ENCODE results near the gene SUPT3H. TPM values are rescaled to one million over a fixed set of nuclear protein-coding genes. Genes with fewer than 3 reads are reported as not detected.

SUPT3H gene
- total RNA-seq, 3 donors from 2014 or later (not counting 1 experiment from before 2014, with no cell fraction given), result 7.3 to 10.9 (median 9.9) TPM

- Mint-ChIP-seq H3K27ac (no peak overlapping the region), H3K4me3 (no peak overlapping the region), H3K9me3 (no peaks in the 10 kb centered on the region), H3K4me1 (peaks cover under 1 to 1% of the 10 kb centered on the region in 2 donors), H3K36me3 (no peaks in the 10 kb centered on the region), H3K27me3 (ENCODE audit: low read depth in 2 of 2) (peaks cover 4 to 7% of the 10 kb centered on the region in 2 donors)
- ATAC-seq (no peak), DNase-seq (no peak)
- H3K4me1 ChIP-seq (ENCODE audit: control insufficient read depth, insufficient read depth, low read length), result no peaks in the 10 kb centered on the region
- no peaks in the 10 kb centered on the region for H3K36me3 ChIP-seq (ENCODE audit: control insufficient read depth, insufficient read depth, low read length)
- H3K9me3 ChIP-seq (ENCODE audit: control insufficient read depth, insufficient read depth, low read length), result no peaks in the 10 kb centered on the region
- no peaks in the 10 kb centered on the region for H3K27me3 ChIP-seq (ENCODE audit: control insufficient read depth, insufficient read depth, low read length)
- H3K27ac ChIP-seq (ENCODE audit: low read length), result no peak overlapping the region
- H3K4me3 ChIP-seq (ENCODE audit: low read length), result no peak overlapping the region
- WGBS (ENCODE audit: insufficient coverage), result 97% methylated on average over 5 of the region's 5 CpGs
- intact Hi-C loops (cut with micrococcal nuclease), result no loop called here
- no peak for TF ChIP-seq CTCF (IDR thresholded peaks at IDR 0.05)
These were observed 573.7 kb downstream of the SUPT3H start for GRCh38 chr6:44804016-44804415.

GRCh38 chr6:44800784-44801592 lies 576.7 kb downstream of the SUPT3H start:
- DNase-seq (no peak), ATAC-seq (no peak)
- Histone ChIP-seq H3K4me1 (ENCODE audit: control insufficient read depth, insufficient read depth, low read length) (no peaks in the 10 kb centered on the region), H3K9me3 (ENCODE audit: control insufficient read depth, insufficient read depth, low read length) (no peaks in the 10 kb centered on the region), H3K27ac (ENCODE audit: low read length) (no peak overlapping the region), H3K36me3 (ENCODE audit: control insufficient read depth, insufficient read depth, low read length) (no peaks in the 10 kb centered on the region), H3K27me3 (ENCODE audit: control insufficient read depth, insufficient read depth, low read length) (no peaks in the 10 kb centered on the region), H3K4me3 (ENCODE audit: low read length) (no peak overlapping the region)
- Mint-ChIP-seq H3K4me1 (no peaks in the 10 kb centered on the region), H3K27ac (no peak overlapping the region), H3K27me3 (ENCODE audit: low read depth in 2 of 2) (peaks cover 17 to 22% of the 10 kb centered on the region in 2 donors), H3K9me3 (no peaks in the 10 kb centered on the region), H3K36me3 (no peaks in the 10 kb centered on the region), H3K4me3 (no peak overlapping the region)
- intact Hi-C loops (cut with micrococcal nuclease), result no loop called here
- 87% methylated on average over 8 of the region's 8 CpGs for WGBS (ENCODE audit: insufficient coverage)
- no peak for TF ChIP-seq CTCF (IDR thresholded peaks at IDR 0.05)

GRCh38 chr6:44800171-44800783 lies 577.5 kb downstream of the SUPT3H start:
- H3K9me3 Mint-ChIP-seq, result no peaks in the 10 kb centered on the region
- WGBS (ENCODE audit: insufficient coverage), result 80% methylated on average over 8 of the region's 8 CpGs

More at GRCh38 chr6:44800171-44800783, 577.5 kb downstream of the SUPT3H start:
- Histone ChIP-seq H3K4me1 (ENCODE audit: control insufficient read depth, insufficient read depth, low read length) (no peaks in the 10 kb centered on the region), H3K4me3 (ENCODE audit: low read length) (no peak overlapping the region), H3K9me3 (ENCODE audit: control insufficient read depth, insufficient read depth, low read length) (no peaks in the 10 kb centered on the region), H3K27ac (ENCODE audit: low read length) (no peak overlapping the region), H3K36me3 (ENCODE audit: control insufficient read depth, insufficient read depth, low read length) (no peaks in the 10 kb centered on the region), H3K27me3 (ENCODE audit: control insufficient read depth, insufficient read depth, low read length) (no peaks in the 10 kb centered on the region)
- H3K4me3 Mint-ChIP-seq, result no peak overlapping the region
- H3K27me3 Mint-ChIP-seq (ENCODE audit: low read depth in 2 of 2), result peaks cover 19 to 22% of the 10 kb centered on the region in 2 donors
- intact Hi-C loops (cut with micrococcal nuclease), result no loop called here
- no peaks in the 10 kb centered on the region for H3K36me3 Mint-ChIP-seq
- no peak for ATAC-seq
- no peaks in the 10 kb centered on the region for H3K4me1 Mint-ChIP-seq
- no peak for TF ChIP-seq CTCF (IDR thresholded peaks at IDR 0.05)
- H3K27ac Mint-ChIP-seq, result no peak overlapping the region
- no peak for DNase-seq
